HCT116 (cell line): ENCODE data around the gene MCTP2. TPM values are rescaled to one million over a fixed set of nuclear protein-coding genes. Genes with fewer than 3 reads are reported as not detected.

Source experiments
- ATAC-seq: fragments of 200-7000 bp; cut with Tn5 transposase; 2 replicates; pipeline ENCODE4 v1.9.1; 2020; ENCODE audit warnings: mild to moderate bottlenecking, moderate library complexity
- BruUV-seq: library from RNA; stranded (reverse); fragments of 400-500 nt; replicated peaks from 2 replicates; lab custom pipeline; 2021; lab: Mats Ljungman, UMichigan
- CTCF ChIA-PET: fragments of 300-600 bp; sonication (Branson Sonifier 250); formaldehyde crosslinking; loops from one replicate; lab custom pipeline; 2021; ENCODE audit warnings: antibody characterized with exemption; lab: Charles Lee
- POLR2A ChIA-PET: fragments of 300-600, 350-600 bp; sonication (Branson Sonifier 250); formaldehyde crosslinking; loops from one replicate; lab custom pipeline; 2021; ENCODE audit warnings: antibody characterized with exemption; lab: Charles Lee
- RAD21 ChIA-PET, 2 experiments: fragments of 300-600 bp; sonication (Branson Sonifier 250); formaldehyde crosslinking; loops; one replicate each; lab custom pipeline; 2023; ENCODE audit warnings: low total read pairs in 2 of 2; ENCODE audit not compliant: uncharacterized antibody in 2 of 2, unreplicated experiment in 2 of 2, low non-redundant PET in 1 of 2; lab: Charles Lee
- DNase-seq: peaks from one replicate; pipeline ENCODE4 v3.0.0-alpha.2; 2010; ENCODE audit warnings: low read depth, low spot score
- H2AFZ ChIP-seq: fragments of 200-600 bp; shearing (Covaris generic), sonication (generic); 2 replicates; pipeline ENCODE4 v1.6.1; 2017; ENCODE audit warnings: low read depth, mixed run types, mixed read lengths, antibody characterized with exemption, low read length; ENCODE audit not compliant: poor library complexity, severe bottlenecking
- H3K27ac ChIP-seq: 2 replicates; pipeline ENCODE4 v1.5.1; 2012; ENCODE audit warnings: low read depth, low read length
- H3K27me3 ChIP-seq: fragments of 200-600 bp; sonication (generic); 2 replicates; pipeline ENCODE4 v1.6.1; 2016; ENCODE audit warnings: mixed run types, low read length, mixed read lengths; ENCODE audit not compliant: insufficient read depth
- H3K36me3 ChIP-seq, 2 experiments: fragments of 200-500 bp in 1 of 2; fragments of 200-600 bp in 1 of 2; sonication (Bioruptor generic) in 1 of 2; sonication (generic) in 1 of 2; 2 replicates each; pipeline versions ENCODE4 v1.5.1 to v1.6.1; 2014 to 2016; ENCODE audit warnings: low read length in 2 of 2, inconsistent platforms in 1 of 2, mixed read lengths in 1 of 2, mixed run types in 1 of 2; ENCODE audit not compliant: insufficient read depth in 2 of 2, control insufficient read depth in 1 of 2
- H3K4me1 ChIP-seq, 2 experiments: fragments of 200-600 bp in 1 of 2; sonication (generic) in 1 of 2; 2 replicates each; pipeline versions ENCODE4 v1.5.1 to v1.6.1; 2012 to 2017; ENCODE audit warnings: low read length in 2 of 2, inconsistent platforms in 1 of 2, mild to moderate bottlenecking in 1 of 2, mixed read lengths in 1 of 2, mixed run types in 1 of 2, moderate library complexity in 1 of 2; ENCODE audit not compliant: insufficient read depth in 2 of 2, control insufficient read depth in 1 of 2
- H3K4me2 ChIP-seq: fragments of 200-600 bp; sonication (generic); 2 replicates; pipeline ENCODE4 v1.6.1; 2017; ENCODE audit warnings: mixed run types, low read length, mixed read lengths
- H3K4me3 ChIP-seq, 2 experiments: fragments of 200-600 bp in 1 of 2; sonication (generic) in 1 of 2; replicated peaks in 1 of 2; 2 replicates each; pipeline ENCODE4 v1.5.1; 2011 to 2016; ENCODE audit warnings: low read length in 2 of 2, control low read depth in 1 of 2, low read depth in 1 of 2, mild to moderate bottlenecking in 1 of 2, mixed read lengths in 1 of 2, mixed run types in 1 of 2
- H3K79me2 ChIP-seq: fragments of 200-600 bp; sonication (generic); 2 replicates; pipeline ENCODE4 v1.6.1; 2017; ENCODE audit warnings: mild to moderate bottlenecking, mixed run types, low read length, moderate library complexity, mixed read lengths; ENCODE audit not compliant: insufficient read depth
- H3K9ac ChIP-seq: fragments of 200-600 bp; sonication (generic); 2 replicates; pipeline ENCODE4 v1.6.1; 2016; ENCODE audit warnings: low read length, mixed read lengths
- H3K9me2 ChIP-seq: fragments of 200-600 bp; sonication (generic), shearing (Covaris generic); 2 replicates; pipeline ENCODE4 v1.6.1; 2017; ENCODE audit warnings: mixed run types, mild to moderate bottlenecking, moderate library complexity; ENCODE audit not compliant: insufficient read depth
- H3K9me3 ChIP-seq, 2 experiments: fragments of 200-500 bp in 1 of 2; fragments of 200-600 bp in 1 of 2; sonication (Bioruptor generic) in 1 of 2; sonication (generic) in 1 of 2; 2 replicates each; pipeline ENCODE4 v1.6.1; 2014 to 2017; ENCODE audit warnings: low read length in 2 of 2, mixed read lengths in 2 of 2, inconsistent platforms in 1 of 2, low read depth in 1 of 2, mild to moderate bottlenecking in 1 of 2, mixed run types in 1 of 2, moderate library complexity in 1 of 2; ENCODE audit not compliant: control insufficient read depth in 1 of 2, insufficient read depth in 1 of 2
- H4K20me1 ChIP-seq: fragments of 200-600 bp; sonication (generic), shearing (Covaris generic); 2 replicates; pipeline ENCODE4 v1.6.1; 2017; ENCODE audit warnings: mixed run types, mild to moderate bottlenecking, moderate library complexity; ENCODE audit not compliant: insufficient read depth
- CBX3 ChIP-seq: IDR thresholded peaks from 2 replicates; pipeline ENCODE4 v1.6.1; 2012; ENCODE audit warnings: low read depth
- CEBPB ChIP-seq: IDR thresholded peaks from 2 replicates; pipeline ENCODE4 v1.6.1; 2012; ENCODE audit warnings: low read depth
- ELF1 ChIP-seq: IDR thresholded peaks from 2 replicates; pipeline ENCODE4 v1.6.1; 2012; ENCODE audit warnings: low read depth, borderline replicate concordance
- EZH2 ChIP-seq: fragments of 200-600 bp; sonication (generic); IDR thresholded peaks from 2 replicates; pipeline ENCODE4 v1.6.1; 2017; ENCODE audit warnings: antibody characterized with exemption, mixed run types
- SIN3A ChIP-seq: IDR thresholded peaks from 2 replicates; pipeline ENCODE4 v1.6.1; 2012; ENCODE audit warnings: low read depth
- SP1 ChIP-seq: IDR thresholded peaks from 2 replicates; pipeline ENCODE4 v1.6.1; 2012; ENCODE audit warnings: low read depth
- SRF ChIP-seq: IDR thresholded peaks from 2 replicates; pipeline ENCODE4 v1.6.1; 2012; ENCODE audit warnings: low read depth
- TCF7L2 ChIP-seq: IDR thresholded peaks from 2 replicates; pipeline ENCODE4 v1.7.0; 2011; ENCODE audit warnings: borderline replicate concordance, inconsistent platforms; ENCODE audit not compliant: insufficient read depth, insufficient read length; ENCODE audit errors: extremely low read depth
- YY1 ChIP-seq: IDR thresholded peaks from 2 replicates; pipeline ENCODE4 v1.6.1; 2011; ENCODE audit warnings: low read length, low read depth, moderate library complexity, mild to moderate bottlenecking; ENCODE audit not compliant: insufficient replicate concordance; ENCODE audit errors: extremely low read depth
- ZNF274 ChIP-seq: fragments of 200-500 bp; sonication (Bioruptor generic); IDR thresholded peaks from 2 replicates; pipeline ENCODE4 v1.6.1; 2014; ENCODE audit warnings: mild to moderate bottlenecking, low read depth, low read length, inconsistent platforms
- intact Hi-C: fragments of 100-400 bp; cut with micrococcal nuclease; formaldehyde crosslinking; loops from 2 replicates; pipeline ENCODE4 v1.10.0; 2022
- total RNA-seq: library from RNA; stranded (reverse); gene quantifications from one replicate; pipeline ENCODE4 v1.2.1, GENCODE V29; 2021; ENCODE audit not compliant: unreplicated experiment
- TF ChIP-seq, protein P1 (sequence below): IDR thresholded peaks from 2 replicates; pipeline ENCODE4 v1.6.1; 2012
- TF ChIP-seq, protein P2 (sequence below): IDR thresholded peaks from 2 replicates; pipeline ENCODE4 v1.6.1; 2011; ENCODE audit warnings: mild to moderate bottlenecking, low read length, moderate library complexity; ENCODE audit not compliant: insufficient replicate concordance; ENCODE audit errors: extremely low read depth

MCTP2 gene
- total RNA-seq, 1 experiment from 2014 or later, result 12.9 TPM

DNA sequence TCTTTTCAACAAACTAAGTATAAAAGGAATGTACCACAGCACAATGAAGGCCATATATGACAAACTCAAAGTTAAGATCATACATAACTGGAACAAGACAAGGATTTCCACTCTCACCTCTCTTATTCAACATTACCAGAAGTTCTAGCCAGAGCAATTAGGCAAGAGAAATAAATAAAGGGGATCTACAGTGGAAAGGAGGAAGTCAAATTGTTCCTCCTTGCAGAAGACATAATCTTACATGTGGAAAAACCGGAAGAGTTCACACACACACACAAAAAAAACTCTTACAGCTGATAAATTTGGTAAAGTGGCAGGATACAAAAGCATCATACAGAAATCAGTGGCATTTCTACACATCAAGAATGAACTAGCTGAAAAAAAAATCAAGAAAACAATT is 277.9 kb downstream of the MCTP2 start:
- Histone ChIP-seq H4K20me1 (no peaks in the 10 kb centered on the region), H3K27me3 (no peaks in the 10 kb centered on the region), H2AFZ (no peak overlapping the region), H3K4me1 (no peaks in the 10 kb centered on the region), H3K27ac (no peak overlapping the region), H3K4me3 (no peak overlapping the region), H3K36me3 (no peaks in the 10 kb centered on the region), H3K9me3 (no peaks in the 10 kb centered on the region), H3K4me2 (no peak overlapping the region), H3K9ac (no peak overlapping the region), H3K9me2 (no peaks in the 10 kb centered on the region), H3K79me2 (no peaks in the 10 kb centered on the region)
- no TSS peak for BruUV-seq
- intact Hi-C loops, result no loop called here
- ATAC-seq (no peak), DNase-seq (no peak)
- TF ChIP-seq CEBPB, result no peak
- TF ChIP-seq, protein P1, sequence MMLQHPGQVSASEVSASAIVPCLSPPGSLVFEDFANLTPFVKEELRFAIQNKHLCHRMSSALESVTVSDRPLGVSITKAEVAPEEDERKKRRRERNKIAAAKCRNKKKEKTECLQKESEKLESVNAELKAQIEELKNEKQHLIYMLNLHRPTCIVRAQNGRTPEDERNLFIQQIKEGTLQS, result no peak
- TF ChIP-seq, protein P2, sequence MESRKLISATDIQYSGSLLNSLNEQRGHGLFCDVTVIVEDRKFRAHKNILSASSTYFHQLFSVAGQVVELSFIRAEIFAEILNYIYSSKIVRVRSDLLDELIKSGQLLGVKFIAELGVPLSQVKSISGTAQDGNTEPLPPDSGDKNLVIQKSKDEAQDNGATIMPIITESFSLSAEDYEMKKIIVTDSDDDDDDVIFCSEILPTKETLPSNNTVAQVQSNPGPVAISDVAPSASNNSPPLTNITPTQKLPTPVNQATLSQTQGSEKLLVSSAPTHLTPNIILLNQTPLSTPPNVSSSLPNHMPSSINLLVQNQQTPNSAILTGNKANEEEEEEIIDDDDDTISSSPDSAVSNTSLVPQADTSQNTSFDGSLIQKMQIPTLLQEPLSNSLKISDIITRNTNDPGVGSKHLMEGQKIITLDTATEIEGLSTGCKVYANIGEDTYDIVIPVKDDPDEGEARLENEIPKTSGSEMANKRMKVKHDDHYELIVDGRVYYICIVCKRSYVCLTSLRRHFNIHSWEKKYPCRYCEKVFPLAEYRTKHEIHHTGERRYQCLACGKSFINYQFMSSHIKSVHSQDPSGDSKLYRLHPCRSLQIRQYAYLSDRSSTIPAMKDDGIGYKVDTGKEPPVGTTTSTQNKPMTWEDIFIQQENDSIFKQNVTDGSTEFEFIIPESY, result no peak
- no peak for TF ChIP-seq SRF
- no peak for TF ChIP-seq SP1
- TF ChIP-seq ELF1, result no peak
- TF ChIP-seq ZNF274, result no peak
- TF ChIP-seq EZH2, result no peak
- TF ChIP-seq TCF7L2, result no peak
- TF ChIP-seq SIN3A, result no peak
- TF ChIP-seq YY1, result no peak
- TF ChIP-seq CBX3, result no peak
- POLR2A ChIA-PET, result no interaction called here
- RAD21 ChIA-PET, result no interaction called here
- CTCF ChIA-PET, result no interaction called here
